Fibroblast of pulmonary artery (primary cell): Measurements from ENCODE around the gene DDX19B.
"Not testable (repeated sequence)": the region's sequence is repeated elsewhere in the genome, so short reads cannot be mapped to it uniquely, and the experiment has no call there.

Source experiments
- DNase-seq: peaks from one replicate; pipeline ENCODE4 v3.0.0-alpha.2; 2010; ENCODE audit warnings: low read depth
- H3K4me3 ChIP-seq: replicated peaks from 2 replicates; pipeline ENCODE4 v1.5.1; 2011; ENCODE audit warnings: low read depth, mild to moderate bottlenecking, control low read depth, low read length, moderate library complexity
- TF ChIP-seq, protein P1 (sequence below): IDR thresholded peaks from 2 replicates; pipeline ENCODE4 v1.5.1; 2011; ENCODE audit warnings: mild to moderate bottlenecking, control low read depth, low read length, inconsistent platforms; ENCODE audit errors: missing control alignments

The DDX19B gene

DNA sequence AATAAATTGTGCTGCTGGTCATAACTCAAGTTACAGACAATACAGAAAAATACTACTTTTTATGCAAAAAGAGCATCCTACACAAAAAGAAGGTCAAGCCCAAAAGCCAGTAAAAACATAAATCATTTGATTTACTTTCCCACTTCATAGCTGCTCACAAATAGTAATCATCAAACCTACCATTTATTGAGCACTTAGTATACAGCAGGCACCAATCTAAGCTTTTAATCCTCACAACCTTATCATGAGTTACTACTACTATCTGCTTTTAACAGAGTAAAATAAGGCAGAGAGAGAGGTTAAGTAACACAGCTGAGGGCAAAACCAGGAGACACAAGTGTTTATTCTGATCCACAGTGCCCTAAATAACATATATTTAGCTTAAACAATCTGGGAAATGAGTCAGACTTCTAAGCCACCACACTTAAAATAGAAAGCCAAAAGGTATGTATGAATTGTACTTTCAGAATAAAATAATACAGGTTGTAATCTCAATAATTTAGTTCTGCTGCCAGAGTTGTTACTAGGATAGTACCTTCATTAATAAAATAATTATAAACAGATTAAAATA is 8.0 kb upstream of the DDX19B start:
- H3K4me3 ChIP-seq = no peak overlapping the region

DNA sequence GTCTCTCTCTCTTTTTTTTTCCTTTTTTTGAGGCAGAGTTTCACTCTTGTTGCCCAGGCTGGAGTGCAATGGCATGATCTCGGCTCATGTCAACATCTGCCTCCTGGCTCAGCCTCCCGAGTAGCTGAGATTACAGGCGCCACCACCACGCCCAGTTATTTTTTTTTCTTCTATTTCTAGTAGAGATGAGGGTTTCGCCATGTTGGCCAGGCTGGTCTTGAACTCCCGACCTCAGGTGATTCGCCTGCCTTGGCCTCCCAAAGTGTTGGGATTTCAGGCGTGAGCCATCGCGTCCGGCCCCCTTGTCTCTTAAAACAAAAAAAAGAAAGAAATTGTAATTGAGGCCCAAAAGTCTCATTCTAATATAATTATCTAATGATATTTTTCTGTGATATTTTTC is 6.8 kb upstream of the DDX19B start:
- not testable (repeated sequence) for DNase-seq, H3K4me3 ChIP-seq

More for the DNA sequence above, 8.0 kb upstream of the DDX19B start:
- no peak for DNase-seq
- TF ChIP-seq, protein P1, sequence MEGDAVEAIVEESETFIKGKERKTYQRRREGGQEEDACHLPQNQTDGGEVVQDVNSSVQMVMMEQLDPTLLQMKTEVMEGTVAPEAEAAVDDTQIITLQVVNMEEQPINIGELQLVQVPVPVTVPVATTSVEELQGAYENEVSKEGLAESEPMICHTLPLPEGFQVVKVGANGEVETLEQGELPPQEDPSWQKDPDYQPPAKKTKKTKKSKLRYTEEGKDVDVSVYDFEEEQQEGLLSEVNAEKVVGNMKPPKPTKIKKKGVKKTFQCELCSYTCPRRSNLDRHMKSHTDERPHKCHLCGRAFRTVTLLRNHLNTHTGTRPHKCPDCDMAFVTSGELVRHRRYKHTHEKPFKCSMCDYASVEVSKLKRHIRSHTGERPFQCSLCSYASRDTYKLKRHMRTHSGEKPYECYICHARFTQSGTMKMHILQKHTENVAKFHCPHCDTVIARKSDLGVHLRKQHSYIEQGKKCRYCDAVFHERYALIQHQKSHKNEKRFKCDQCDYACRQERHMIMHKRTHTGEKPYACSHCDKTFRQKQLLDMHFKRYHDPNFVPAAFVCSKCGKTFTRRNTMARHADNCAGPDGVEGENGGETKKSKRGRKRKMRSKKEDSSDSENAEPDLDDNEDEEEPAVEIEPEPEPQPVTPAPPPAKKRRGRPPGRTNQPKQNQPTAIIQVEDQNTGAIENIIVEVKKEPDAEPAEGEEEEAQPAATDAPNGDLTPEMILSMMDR = no peak

DNA sequence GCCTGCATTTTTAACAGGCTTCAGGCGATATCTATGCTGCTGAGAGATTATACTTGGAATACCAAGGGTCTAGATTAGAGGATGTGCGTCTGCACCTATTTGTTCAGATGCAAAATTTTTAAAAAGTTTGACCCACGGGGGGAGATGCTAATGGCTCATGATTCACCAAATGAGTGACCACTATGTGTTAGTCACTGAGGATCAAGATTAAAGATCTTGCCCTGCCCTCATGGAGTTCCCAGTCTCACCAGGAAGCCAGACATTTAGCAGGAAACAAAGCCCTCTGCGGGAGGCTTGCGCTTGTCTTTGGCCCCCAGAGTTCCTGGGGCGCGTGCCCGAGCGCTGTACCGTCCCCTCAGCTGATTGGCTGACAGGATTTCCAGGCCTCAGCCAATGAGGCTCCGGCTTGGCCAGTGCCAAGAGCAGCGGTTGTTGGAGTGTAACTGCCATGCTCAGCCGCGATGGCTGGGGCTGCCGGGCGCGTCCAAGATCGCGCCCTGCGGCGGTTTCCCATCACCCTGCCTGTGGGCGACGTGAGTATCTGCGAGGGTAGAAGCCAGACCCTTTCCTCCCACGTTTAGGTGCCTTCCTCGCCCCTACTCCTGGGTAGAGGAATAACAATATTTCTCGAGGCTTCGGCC is 4.5 kb upstream of the DDX19B start:
- H3K4me3 ChIP-seq = no peak overlapping the region
- no peak for DNase-seq
- TF ChIP-seq, protein P1 = no peak

DNA sequence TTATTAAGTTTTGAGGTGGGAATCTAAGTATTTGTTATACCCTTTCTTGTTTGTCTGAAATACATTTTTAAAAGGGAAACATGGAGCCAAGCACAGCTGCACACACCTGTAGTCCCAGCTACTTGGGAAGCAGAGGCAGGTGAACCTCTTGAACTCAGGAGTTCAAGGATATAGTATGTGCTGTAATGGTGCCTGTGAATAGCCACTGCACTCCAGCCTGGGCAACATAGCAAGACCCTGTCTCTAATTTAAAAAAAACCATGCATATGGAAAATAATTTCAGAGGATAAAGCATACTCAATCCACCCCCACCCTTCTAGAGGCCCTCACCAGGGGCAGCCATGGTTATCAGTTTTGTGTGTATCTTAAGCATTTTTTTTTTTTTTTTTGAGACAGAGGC is 3.4 kb upstream of the DDX19B start:
- DNase-seq = no peak
- TF ChIP-seq, protein P1 = no peak
- H3K4me3 ChIP-seq = no peak overlapping the region

DNA sequence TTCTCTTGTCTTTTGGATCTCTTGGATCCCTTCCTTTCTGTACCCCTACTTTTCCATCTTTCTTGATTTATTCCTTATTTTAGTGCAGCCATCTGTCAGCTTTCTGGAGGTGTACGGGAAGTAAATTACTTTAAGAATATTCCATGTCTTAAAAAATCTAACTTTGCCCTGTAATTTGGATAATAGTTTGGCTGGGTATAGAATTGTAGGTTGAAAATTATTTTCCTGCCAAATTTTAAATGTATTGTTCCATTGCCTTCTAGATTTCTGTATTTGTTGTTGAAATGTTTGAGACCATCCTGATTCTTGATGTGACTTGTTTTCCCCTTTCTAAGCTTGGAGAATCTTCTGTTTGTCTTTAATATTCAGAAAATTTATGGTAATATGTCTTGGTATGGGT is 2.1 kb downstream of the DDX19B start:
- no peak overlapping the region for H3K4me3 ChIP-seq
- no peak for DNase-seq
- TF ChIP-seq, protein P1 = no peak

DNA sequence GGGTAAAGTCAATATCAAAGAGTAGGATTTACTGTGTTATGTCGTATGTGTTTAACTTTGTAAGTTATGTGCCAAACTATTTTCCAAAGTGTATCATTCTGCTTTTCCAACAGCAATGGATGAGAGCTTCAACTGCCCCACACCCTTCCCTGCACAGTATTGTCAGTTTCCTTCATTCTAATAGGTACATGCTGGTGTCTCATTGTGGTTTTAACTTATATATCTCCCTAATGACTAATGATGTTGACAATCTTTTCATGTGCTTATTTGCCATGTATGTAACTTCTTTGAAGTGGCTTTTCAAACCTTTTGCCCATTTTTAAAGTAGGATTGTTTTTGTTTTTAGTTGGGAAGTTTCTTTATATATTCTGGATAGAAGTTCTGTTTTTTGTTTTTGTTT is 3.8 kb downstream of the DDX19B start:
- no peak for DNase-seq
- TF ChIP-seq, protein P1 = no peak
- H3K4me3 ChIP-seq = no peak overlapping the region

DNA sequence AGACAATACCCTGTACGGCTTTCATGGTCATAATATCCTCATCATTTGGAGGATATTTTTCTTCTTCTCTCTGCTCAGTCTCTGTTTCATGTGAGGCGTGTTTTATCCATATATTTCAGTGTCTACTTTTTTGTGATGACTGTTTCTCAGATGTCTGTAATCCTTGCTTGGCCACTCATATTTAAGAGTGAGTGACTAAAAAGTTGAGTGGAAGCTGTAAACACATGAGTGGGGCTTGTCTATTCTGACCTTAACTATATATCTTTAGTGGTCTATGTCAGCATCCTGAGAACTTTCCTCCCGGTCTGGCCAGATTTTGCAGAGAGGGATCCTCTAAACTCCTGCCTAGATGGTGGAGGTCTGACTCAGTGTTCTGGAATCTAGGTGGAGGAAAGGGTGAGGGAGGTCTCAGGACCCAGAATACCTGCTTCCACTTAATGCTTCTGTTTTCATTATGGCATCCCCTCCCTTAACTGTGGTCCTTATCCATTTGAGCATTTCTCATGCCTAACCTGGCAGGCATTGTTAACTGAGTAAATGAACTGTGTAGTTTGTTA is 6.0 kb downstream of the DDX19B start:
- no peak for DNase-seq
- TF ChIP-seq, protein P1 = no peak
- no peak overlapping the region for H3K4me3 ChIP-seq
